Measurements from ENCODE around the gene DAZAP2. TPM values are rescaled to one million over a fixed set of nuclear protein-coding genes. Genes with fewer than 3 reads are reported as not detected.

The DAZAP2 gene
- total RNA-seq, 2 experiments from 2014 or later: 131 to 137 TPM

GRCh38 chr12:51208016-51208660 is 30.5 kb upstream of the DAZAP2 start:
- CTCF ChIA-PET (ENCODE audit: unreplicated experiment): no interaction called here
- no TSS peak for BruUV-seq (replicated peaks)
- TF ChIP-seq, protein P1, sequence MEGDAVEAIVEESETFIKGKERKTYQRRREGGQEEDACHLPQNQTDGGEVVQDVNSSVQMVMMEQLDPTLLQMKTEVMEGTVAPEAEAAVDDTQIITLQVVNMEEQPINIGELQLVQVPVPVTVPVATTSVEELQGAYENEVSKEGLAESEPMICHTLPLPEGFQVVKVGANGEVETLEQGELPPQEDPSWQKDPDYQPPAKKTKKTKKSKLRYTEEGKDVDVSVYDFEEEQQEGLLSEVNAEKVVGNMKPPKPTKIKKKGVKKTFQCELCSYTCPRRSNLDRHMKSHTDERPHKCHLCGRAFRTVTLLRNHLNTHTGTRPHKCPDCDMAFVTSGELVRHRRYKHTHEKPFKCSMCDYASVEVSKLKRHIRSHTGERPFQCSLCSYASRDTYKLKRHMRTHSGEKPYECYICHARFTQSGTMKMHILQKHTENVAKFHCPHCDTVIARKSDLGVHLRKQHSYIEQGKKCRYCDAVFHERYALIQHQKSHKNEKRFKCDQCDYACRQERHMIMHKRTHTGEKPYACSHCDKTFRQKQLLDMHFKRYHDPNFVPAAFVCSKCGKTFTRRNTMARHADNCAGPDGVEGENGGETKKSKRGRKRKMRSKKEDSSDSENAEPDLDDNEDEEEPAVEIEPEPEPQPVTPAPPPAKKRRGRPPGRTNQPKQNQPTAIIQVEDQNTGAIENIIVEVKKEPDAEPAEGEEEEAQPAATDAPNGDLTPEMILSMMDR (conservative IDR thresholded peaks at IDR 0.05; ENCODE audit: low read length): no peak
- TF ChIP-seq EZH2phosphoT487 (IDR thresholded peaks at IDR 0.05; ENCODE audit: borderline replicate concordance, low read depth, low read length): no peak

DNA sequence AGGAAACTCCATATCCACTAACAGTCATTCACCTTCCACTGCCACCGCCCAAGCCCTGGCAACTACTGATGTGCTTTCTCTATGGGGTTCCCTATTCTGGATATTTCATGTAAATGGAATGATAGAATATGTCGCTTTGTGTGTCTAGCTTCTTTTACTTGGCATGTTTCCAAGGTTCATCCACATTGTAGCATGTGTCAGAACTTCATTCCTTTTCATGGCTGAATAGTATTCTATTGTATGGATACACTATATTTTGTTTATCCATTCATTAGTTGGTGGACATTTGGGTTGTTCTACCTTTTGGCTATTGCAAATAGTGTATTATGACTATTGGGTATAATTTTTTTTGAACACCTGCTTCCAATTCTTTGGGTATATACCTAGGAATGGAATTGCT is 29.4 kb upstream of the DAZAP2 start:
- H3K36me3 ChIP-seq (ENCODE audit: insufficient read depth, low read length): no peaks in the 10 kb centered on the region
- H3K9me3 ChIP-seq (ENCODE audit: low read length): no peaks in the 10 kb centered on the region
- H3K4me3 ChIP-seq (ENCODE audit: low read depth, low read length, poor library complexity, severe bottlenecking): no peak overlapping the region
- no peak for DNase-seq (ENCODE audit: low spot score)
- H3K9me2 ChIP-seq (ENCODE audit: insufficient read depth, low read length): no peaks in the 10 kb centered on the region
- no peaks in the 10 kb centered on the region for H4K20me1 ChIP-seq (ENCODE audit: insufficient read depth, low read length)
- H3K79me2 ChIP-seq (ENCODE audit: insufficient read depth, low read depth, low read length): no peaks in the 10 kb centered on the region
- H3K4me2 ChIP-seq (ENCODE audit: low read length): no peak overlapping the region
- POLR2A ChIA-PET: no interaction called here
- TF ChIP-seq, protein P1 (conservative IDR thresholded peaks at IDR 0.05; ENCODE audit: low read length): no peak
- no peak for TF ChIP-seq EZH2phosphoT487 (IDR thresholded peaks at IDR 0.05; ENCODE audit: borderline replicate concordance, low read depth, low read length)
- no peak overlapping the region for H2AFZ ChIP-seq (ENCODE audit: low read length)
- CTCF ChIA-PET (ENCODE audit: unreplicated experiment): no interaction called here
- intact Hi-C loops (cut with micrococcal nuclease; ENCODE audit: unreplicated experiment): no loop called here
- no peak overlapping the region for H3K27ac ChIP-seq (ENCODE audit: low read depth, low read length, poor library complexity, severe bottlenecking)
- no peaks in the 10 kb centered on the region for H3K4me1 ChIP-seq (ENCODE audit: insufficient read depth, low read length, poor library complexity, severe bottlenecking)
- BruUV-seq (replicated peaks): no TSS peak

More at GRCh38 chr12:51208016-51208660, 30.5 kb upstream of the DAZAP2 start:
- Histone ChIP-seq H2AFZ (ENCODE audit: low read length) (no peak overlapping the region), H3K27ac (ENCODE audit: low read depth, low read length, poor library complexity, severe bottlenecking) (no peak overlapping the region), H4K20me1 (ENCODE audit: insufficient read depth, low read length) (no peaks in the 10 kb centered on the region), H3K79me2 (ENCODE audit: insufficient read depth, low read depth, low read length) (no peaks in the 10 kb centered on the region), H3K4me3 (ENCODE audit: low read depth, low read length, poor library complexity, severe bottlenecking) (no peak overlapping the region), H3K4me2 (ENCODE audit: low read length) (no peak overlapping the region), H3K36me3 (ENCODE audit: insufficient read depth, low read length) (no peaks in the 10 kb centered on the region), H3K9me3 (ENCODE audit: low read length) (no peaks in the 10 kb centered on the region), H3K4me1 (ENCODE audit: insufficient read depth, low read length, poor library complexity, severe bottlenecking) (no peaks in the 10 kb centered on the region), H3K9me2 (ENCODE audit: insufficient read depth, low read length) (no peaks in the 10 kb centered on the region)
- POLR2A ChIA-PET: no interaction called here
- intact Hi-C loops (cut with micrococcal nuclease; ENCODE audit: unreplicated experiment): no loop called here
- no peak for DNase-seq (ENCODE audit: low spot score)

GRCh38 chr12:51210690-51211395 is 27.8 kb upstream of the DAZAP2 start:
- H3K79me2 ChIP-seq (ENCODE audit: insufficient read depth, low read depth, low read length): no peaks in the 10 kb centered on the region
- H3K4me2 ChIP-seq (ENCODE audit: low read length): no peak overlapping the region
- H3K4me3 ChIP-seq (ENCODE audit: low read depth, low read length, poor library complexity, severe bottlenecking): no peak overlapping the region
- DNase-seq (ENCODE audit: low spot score): no peak
- H2AFZ ChIP-seq (ENCODE audit: low read length): no peak overlapping the region
- no peaks in the 10 kb centered on the region for H4K20me1 ChIP-seq (ENCODE audit: insufficient read depth, low read length)
- CTCF ChIA-PET (ENCODE audit: unreplicated experiment): no interaction called here
- no peaks in the 10 kb centered on the region for H3K36me3 ChIP-seq (ENCODE audit: insufficient read depth, low read length)
- no peak overlapping the region for H3K27ac ChIP-seq (ENCODE audit: low read depth, low read length, poor library complexity, severe bottlenecking)
- POLR2A ChIA-PET: interaction anchor here (0.6 to 1.2 kb wide), 3 partner anchors 18 to 129 kb away, joined by 3 read pairs; no protein-coding TSS in a partner anchor
- BruUV-seq (replicated peaks): no TSS peak
- H3K9me3 ChIP-seq (ENCODE audit: low read length): no peaks in the 10 kb centered on the region
- no peaks in the 10 kb centered on the region for H3K9me2 ChIP-seq (ENCODE audit: insufficient read depth, low read length)
- TF ChIP-seq EZH2phosphoT487 (IDR thresholded peaks at IDR 0.05; ENCODE audit: borderline replicate concordance, low read depth, low read length): no peak
- TF ChIP-seq, protein P1 (conservative IDR thresholded peaks at IDR 0.05; ENCODE audit: low read length): no peak
- intact Hi-C loops (cut with micrococcal nuclease; ENCODE audit: unreplicated experiment): loop anchor here (10.0 kb wide), 1 partner anchor 126 kb away; the partner anchor contains the start of gene CSRNP2
- H3K4me1 ChIP-seq (ENCODE audit: insufficient read depth, low read length, poor library complexity, severe bottlenecking): no peaks in the 10 kb centered on the region

Measured in OCI-LY7 (cell line).